GM23338 (cell line): ENCODE data around the gene ZNF254. TPM values are rescaled to one million over a fixed set of nuclear protein-coding genes. Genes with fewer than 3 reads are reported as not detected.

ENCODE experiments used
- ATAC-seq: fragments of 200-7000 bp; cut with Tn5 transposase; 3 replicates; pipeline ENCODE4 v1.9.1; 2020
- DNase-seq: peaks from one replicate; pipeline ENCODE4 v3.0.0-alpha.2; 2015; ENCODE audit warnings: low spot score
- H2AFZ ChIP-seq: fragments of 200-600 bp; sonication (generic); 2 replicates; pipeline ENCODE4 v1.8.0; 2016; ENCODE audit warnings: antibody characterized with exemption, mild to moderate bottlenecking, moderate library complexity
- H3F3A ChIP-seq: fragments of 200-600 bp; sonication (generic); replicated peaks from 2 replicates; pipeline ENCODE4 v1.8.0; 2017; ENCODE audit warnings: antibody characterized with exemption, mixed run types, low read depth
- H3K27ac ChIP-seq: fragments of 200-600 bp; sonication (generic); 2 replicates; pipeline ENCODE4 v1.6.1; 2016; ENCODE audit warnings: low read depth
- H3K27me3 ChIP-seq: fragments of 200-600 bp; sonication (generic); 2 replicates; pipeline ENCODE4 v1.8.0; 2016; ENCODE audit warnings: mild to moderate bottlenecking, mixed run types, moderate library complexity; ENCODE audit not compliant: insufficient read depth
- H3K36me3 ChIP-seq: fragments of 200-600 bp; sonication (generic); 2 replicates; pipeline ENCODE4 v1.8.0; 2016; ENCODE audit warnings: mild to moderate bottlenecking; ENCODE audit not compliant: insufficient read depth
- H3K4me1 ChIP-seq: fragments of 200-600 bp; sonication (generic); 2 replicates; pipeline ENCODE4 v1.8.0; 2016; ENCODE audit warnings: mild to moderate bottlenecking, moderate library complexity; ENCODE audit not compliant: insufficient read depth
- H3K4me2 ChIP-seq: fragments of 200-600 bp; sonication (generic); 2 replicates; pipeline ENCODE4 v1.7.1; 2017; ENCODE audit warnings: mixed run types
- H3K4me3 ChIP-seq: fragments of 200-600 bp; sonication (generic); 2 replicates; pipeline ENCODE4 v1.6.1; 2016; ENCODE audit warnings: mixed run types
- H3K79me2 ChIP-seq: fragments of 200-600 bp; sonication (generic); replicated peaks from 2 replicates; pipeline ENCODE4 v1.8.0; 2017; ENCODE audit warnings: mild to moderate bottlenecking; ENCODE audit not compliant: insufficient read depth
- H3K9me2 ChIP-seq: fragments of 200-600 bp; sonication (generic); 2 replicates; pipeline ENCODE4 v1.8.0; 2017; ENCODE audit not compliant: insufficient read depth
- H4K20me1 ChIP-seq: fragments of 200-600 bp; sonication (generic); replicated peaks from 2 replicates; pipeline ENCODE4 v1.8.0; 2017; ENCODE audit warnings: mild to moderate bottlenecking; ENCODE audit not compliant: insufficient read depth
- H3K27ac Mint-ChIP-seq: 2 replicates; pipeline ENCODE4 v1.8.0; 2020; ENCODE audit warnings: inconsistent platforms, mild to moderate bottlenecking, moderate library complexity, mixed read lengths
- H3K27me3 Mint-ChIP-seq: 3 replicates; pipeline ENCODE4 v1.8.0; 2022; ENCODE audit warnings: low read depth, mild to moderate bottlenecking, moderate library complexity, mixed read lengths, inconsistent platforms; ENCODE audit not compliant: insufficient read depth, poor library complexity
- H3K36me3 Mint-ChIP-seq: 3 replicates; pipeline ENCODE4 v1.8.0; 2021; ENCODE audit warnings: low read depth, mild to moderate bottlenecking, inconsistent platforms, moderate library complexity, mixed read lengths
- H3K4me1 Mint-ChIP-seq: 3 replicates; pipeline ENCODE4 v1.8.0; 2020; ENCODE audit warnings: mild to moderate bottlenecking, inconsistent platforms, mixed read lengths
- H3K4me3 Mint-ChIP-seq: 3 replicates; pipeline ENCODE4 v1.8.0; 2021; ENCODE audit warnings: moderate library complexity, mild to moderate bottlenecking, inconsistent platforms, mixed read lengths
- H3K9me3 Mint-ChIP-seq: 3 replicates; pipeline ENCODE4 v1.8.0; 2020; ENCODE audit warnings: moderate library complexity, mild to moderate bottlenecking, inconsistent platforms, mixed read lengths
- NANOG ChIP-seq: IDR thresholded peaks from 2 replicates; pipeline ENCODE4 v1.6.1; 2016; ENCODE audit warnings: antibody characterized with exemption, borderline replicate concordance
- POLR2AphosphoS5 ChIP-seq: IDR thresholded peaks from 2 replicates; pipeline ENCODE4 v1.6.1; 2016; ENCODE audit warnings: antibody characterized with exemption, low read depth
- STAT1 ChIP-seq: IDR thresholded peaks from one replicate; pipeline ENCODE4 v1.6.1; 2016; ENCODE audit warnings: antibody characterized with exemption; ENCODE audit not compliant: unreplicated experiment
- ZNF114 ChIP-seq: fragments of 250-450 bp; sonication (Bioruptor Pico); IDR thresholded peaks from 2 replicates; pipeline ENCODE4 v1.5.0; 2020; ENCODE audit warnings: mild to moderate bottlenecking, moderate library complexity
- ZNF331 ChIP-seq: fragments of 250-450 bp; sonication (Bioruptor Pico); IDR thresholded peaks from 2 replicates; pipeline ENCODE4 v1.5.0; 2020; ENCODE audit warnings: low read depth, mild to moderate bottlenecking, moderate library complexity
- polyA plus RNA-seq: library from polyadenylated mRNA; unstranded; fragments of >200 nt; fragmentation: Nextera tagmentation; extraction: Ambion mirVana; gene quantifications from 2 replicates; pipeline ENCODE4 v1.2.1, GENCODE V29; 2016
- total RNA-seq: library from RNA; depleted of rRNA; stranded (reverse); fragments of >200 nt; shearing (Covaris generic); gene quantifications from 2 replicates; pipeline ENCODE4 v1.2.3, GENCODE V29; 2014
- TF ChIP-seq, protein P1 (sequence below): fragments of 250-450 bp; sonication (Bioruptor Pico); IDR thresholded peaks from 2 replicates; pipeline ENCODE4 v1.5.0; 2020; ENCODE audit warnings: mild to moderate bottlenecking, moderate library complexity

ZNF254 gene
- total and polyA plus RNA-seq, 2 experiments from 2014 or later = 13.1 to 45.6 TPM

DNA sequence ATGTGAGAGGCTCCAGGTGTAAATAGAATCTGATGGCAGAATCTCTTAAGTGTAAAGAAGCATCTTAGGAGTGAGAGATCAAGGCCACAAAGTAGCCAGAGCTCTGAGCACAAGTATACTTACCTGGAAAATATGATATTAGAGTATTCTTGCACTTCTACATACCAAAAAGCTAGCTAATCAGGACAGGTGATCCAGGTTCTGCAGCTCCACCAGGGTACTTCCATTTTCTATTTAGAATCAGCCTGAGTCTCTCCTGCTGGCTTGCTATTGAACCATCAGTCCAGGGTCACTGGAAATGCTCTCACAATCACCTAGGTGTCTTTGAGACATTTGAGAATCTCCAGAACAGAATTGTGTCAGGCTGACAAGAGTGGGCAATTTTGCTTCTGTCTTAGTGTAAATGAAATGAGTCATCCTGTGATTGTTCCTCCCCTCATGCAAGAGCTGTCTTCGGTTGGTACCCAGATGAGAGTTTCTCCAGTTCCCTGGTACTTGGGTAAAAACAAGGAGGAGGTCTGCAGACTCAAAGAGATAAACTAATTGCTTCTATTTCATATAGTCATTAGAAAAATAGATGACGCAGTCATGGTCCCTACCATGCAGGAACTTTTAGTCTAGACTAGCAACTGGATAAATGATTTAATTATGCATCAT, 14.6 kb downstream of the ZNF254 start (continued):
- TF ChIP-seq, protein P1, sequence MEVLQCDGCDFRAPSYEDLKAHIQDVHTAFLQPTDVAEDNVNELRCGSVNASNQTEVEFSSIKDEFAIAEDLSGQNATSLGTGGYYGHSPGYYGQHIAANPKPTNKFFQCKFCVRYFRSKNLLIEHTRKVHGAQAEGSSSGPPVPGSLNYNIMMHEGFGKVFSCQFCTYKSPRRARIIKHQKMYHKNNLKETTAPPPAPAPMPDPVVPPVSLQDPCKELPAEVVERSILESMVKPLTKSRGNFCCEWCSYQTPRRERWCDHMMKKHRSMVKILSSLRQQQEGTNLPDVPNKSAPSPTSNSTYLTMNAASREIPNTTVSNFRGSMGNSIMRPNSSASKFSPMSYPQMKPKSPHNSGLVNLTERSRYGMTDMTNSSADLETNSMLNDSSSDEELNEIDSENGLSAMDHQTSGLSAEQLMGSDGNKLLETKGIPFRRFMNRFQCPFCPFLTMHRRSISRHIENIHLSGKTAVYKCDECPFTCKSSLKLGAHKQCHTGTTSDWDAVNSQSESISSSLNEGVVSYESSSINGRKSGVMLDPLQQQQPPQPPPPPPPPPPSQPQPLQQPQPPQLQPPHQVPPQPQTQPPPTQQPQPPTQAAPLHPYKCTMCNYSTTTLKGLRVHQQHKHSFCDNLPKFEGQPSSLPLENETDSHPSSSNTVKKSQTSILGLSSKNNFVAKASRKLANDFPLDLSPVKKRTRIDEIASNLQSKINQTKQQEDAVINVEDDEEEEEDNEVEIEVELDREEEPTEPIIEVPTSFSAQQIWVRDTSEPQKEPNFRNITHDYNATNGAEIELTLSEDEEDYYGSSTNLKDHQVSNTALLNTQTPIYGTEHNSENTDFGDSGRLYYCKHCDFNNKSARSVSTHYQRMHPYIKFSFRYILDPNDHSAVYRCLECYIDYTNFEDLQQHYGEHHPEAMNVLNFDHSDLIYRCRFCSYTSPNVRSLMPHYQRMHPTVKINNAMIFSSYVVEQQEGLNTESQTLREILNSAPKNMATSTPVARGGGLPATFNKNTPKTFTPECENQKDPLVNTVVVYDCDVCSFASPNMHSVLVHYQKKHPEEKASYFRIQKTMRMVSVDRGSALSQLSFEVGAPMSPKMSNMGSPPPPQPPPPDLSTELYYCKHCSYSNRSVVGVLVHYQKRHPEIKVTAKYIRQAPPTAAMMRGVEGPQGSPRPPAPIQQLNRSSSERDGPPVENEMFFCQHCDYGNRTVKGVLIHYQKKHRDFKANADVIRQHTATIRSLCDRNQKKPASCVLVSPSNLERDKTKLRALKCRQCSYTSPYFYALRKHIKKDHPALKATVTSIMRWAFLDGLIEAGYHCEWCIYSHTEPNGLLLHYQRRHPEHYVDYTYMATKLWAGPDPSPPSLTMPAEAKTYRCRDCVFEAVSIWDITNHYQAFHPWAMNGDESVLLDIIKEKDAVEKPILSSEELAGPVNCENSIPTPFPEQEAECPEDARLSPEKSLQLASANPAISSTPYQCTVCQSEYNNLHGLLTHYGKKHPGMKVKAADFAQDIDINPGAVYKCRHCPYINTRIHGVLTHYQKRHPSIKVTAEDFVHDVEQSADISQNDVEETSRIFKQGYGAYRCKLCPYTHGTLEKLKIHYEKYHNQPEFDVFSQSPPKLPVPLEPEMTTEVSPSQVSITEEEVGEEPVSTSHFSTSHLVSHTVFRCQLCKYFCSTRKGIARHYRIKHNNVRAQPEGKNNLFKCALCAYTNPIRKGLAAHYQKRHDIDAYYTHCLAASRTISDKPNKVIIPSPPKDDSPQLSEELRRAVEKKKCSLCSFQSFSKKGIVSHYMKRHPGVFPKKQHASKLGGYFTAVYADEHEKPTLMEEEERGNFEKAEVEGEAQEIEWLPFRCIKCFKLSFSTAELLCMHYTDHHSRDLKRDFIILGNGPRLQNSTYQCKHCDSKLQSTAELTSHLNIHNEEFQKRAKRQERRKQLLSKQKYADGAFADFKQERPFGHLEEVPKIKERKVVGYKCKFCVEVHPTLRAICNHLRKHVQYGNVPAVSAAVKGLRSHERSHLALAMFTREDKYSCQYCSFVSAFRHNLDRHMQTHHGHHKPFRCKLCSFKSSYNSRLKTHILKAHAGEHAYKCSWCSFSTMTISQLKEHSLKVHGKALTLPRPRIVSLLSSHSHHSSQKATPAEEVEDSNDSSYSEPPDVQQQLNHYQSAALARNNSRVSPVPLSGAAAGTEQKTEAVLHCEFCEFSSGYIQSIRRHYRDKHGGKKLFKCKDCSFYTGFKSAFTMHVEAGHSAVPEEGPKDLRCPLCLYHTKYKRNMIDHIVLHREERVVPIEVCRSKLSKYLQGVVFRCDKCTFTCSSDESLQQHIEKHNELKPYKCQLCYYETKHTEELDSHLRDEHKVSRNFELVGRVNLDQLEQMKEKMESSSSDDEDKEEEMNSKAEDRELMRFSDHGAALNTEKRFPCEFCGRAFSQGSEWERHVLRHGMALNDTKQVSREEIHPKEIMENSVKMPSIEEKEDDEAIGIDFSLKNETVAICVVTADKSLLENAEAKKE (CRISPR knock-in tag) = no peak
- TF ChIP-seq NANOG (no peak), ZNF331 (CRISPR knock-in tag) (no peak), POLR2AphosphoS5 (no peak), ZNF114 (CRISPR knock-in tag) (no peak)

- H3K79me2 ChIP-seq = peaks cover 7% of the 10 kb centered on the region; the same call in 1 of the 2 replicates
- peaks cover 64% of the 10 kb centered on the region for H3K36me3 ChIP-seq
- no peak overlapping the region for H3K4me3 Mint-ChIP-seq
- H2AFZ ChIP-seq = no peak overlapping the region
- H4K20me1 ChIP-seq = no peaks in the 10 kb centered on the region
- H3K4me2 ChIP-seq = no peak overlapping the region
- no peak for DNase-seq
- peaks cover 5% of the 10 kb centered on the region for H3K27me3 Mint-ChIP-seq
- no peak overlapping the region for H3K27ac ChIP-seq
- peaks cover 92% of the 10 kb centered on the region for H3K9me3 Mint-ChIP-seq
- no peaks in the 10 kb centered on the region for H3K4me1 Mint-ChIP-seq
- no peaks in the 10 kb centered on the region; the same call in 1 of the 2 replicates for H3K9me2 ChIP-seq
- peaks cover 89% of the 10 kb centered on the region for H3K36me3 Mint-ChIP-seq
- H3K27me3 ChIP-seq = no peaks in the 10 kb centered on the region
- H3K4me3 ChIP-seq = no peak overlapping the region; the same call in 1 of the 2 replicates
- H3F3A ChIP-seq = no peaks in the 10 kb centered on the region
- ATAC-seq = no peak
- H3K27ac Mint-ChIP-seq = no peak overlapping the region
- H3K4me1 ChIP-seq = no peaks in the 10 kb centered on the region
- TF ChIP-seq ZNF331 (CRISPR knock-in tag) (no peak), STAT1 (no peak)
Observed at GRCh38 chr19:24127601-24128000, 40.6 kb downstream of the ZNF254 start.
